DMS79 treated with DMSO at 0.1 percent for 48 hours (cell line): ENCODE data around the gene PRC1.
"Not testable (repeated sequence)": the region's sequence is repeated elsewhere in the genome, so short reads cannot be mapped to it uniquely, and the experiment has no call there.

Source experiments
- DNase-seq: peaks from one replicate; lab custom pipeline; 2025; lab: John Stamatoyannopoulos, UW

Gene PRC1

GRCh38 chr15:90994417-90995311, at the start of gene PRC1:
PRC1 (minus strand) TSS chr15:90994535; CDS start chr15:90994417, 118 bp downstream.
- DNase-seq: peak; percentile 80

GRCh38 chr15:91043202-91043874, 49.0 kb upstream of the PRC1 start:
- DNase-seq: no peak

GRCh38 chr15:91040856-91041255, 46.5 kb upstream of the PRC1 start:
- DNase-seq: peak; percentile 90

GRCh38 chr15:91039996-91040395, 45.7 kb upstream of the PRC1 start:
- DNase-seq: no peak

GRCh38 chr15:91032919-91033803, 38.8 kb upstream of the PRC1 start:
- DNase-seq: peak; percentile 28

- no peak for DNase-seq
Observed at GRCh38 chr15:91031796-91032195, 37.5 kb upstream of the PRC1 start.

GRCh38 chr15:91027677-91028076, 33.3 kb upstream of the PRC1 start:
- no peak for DNase-seq

- no peak for DNase-seq
Observed at GRCh38 chr15:91023720-91024119, 29.4 kb upstream of the PRC1 start.

GRCh38 chr15:91022832-91023129, 28.4 kb upstream of the PRC1 start:
- DNase-seq: no peak

- peak; percentile 42 for DNase-seq
Observed at GRCh38 chr15:91022075-91022831, 27.9 kb upstream of the PRC1 start, which contains the start of gene VPS33B. VPS33B (minus strand) TSS chr15:91022594; CDS start chr15:91022249, 345 bp downstream.

- no peak for DNase-seq
Observed at GRCh38 chr15:91021516-91022074, 27.3 kb upstream of the PRC1 start.

GRCh38 chr15:91018158-91018557, 23.8 kb upstream of the PRC1 start:
- DNase-seq: no peak

GRCh38 chr15:91017716-91018115, 23.4 kb upstream of the PRC1 start:
- no peak for DNase-seq

- not testable (repeated sequence) for DNase-seq
Observed at GRCh38 chr15:91013701-91014100, 19.4 kb upstream of the PRC1 start.

GRCh38 chr15:91007266-91007665, 12.9 kb upstream of the PRC1 start:
- no peak for DNase-seq

- DNase-seq: no peak
Observed at GRCh38 chr15:91001209-91001608, 6.9 kb upstream of the PRC1 start.

GRCh38 chr15:90998737-90999136, 4.4 kb upstream of the PRC1 start:
- DNase-seq: no peak

- no peak for DNase-seq
Observed at GRCh38 chr15:90994059-90994416, 297 bp downstream of the PRC1 start.

- DNase-seq: no peak
Observed at GRCh38 chr15:90991587-90992285, 2.6 kb downstream of the PRC1 start.

- DNase-seq: no peak
Observed at GRCh38 chr15:90990446-90990845, 3.9 kb downstream of the PRC1 start.
